ENCODE results near the gene PELI2. TPM values are rescaled to one million over a fixed set of nuclear protein-coding genes. Genes with fewer than 3 reads are reported as not detected.
"Not testable (repeated sequence)": the region's sequence is repeated elsewhere in the genome, so short reads cannot be mapped to it uniquely, and the experiment has no call there.

Gene PELI2
- total RNA-seq, 1 experiment from 2014 or later: 10.0 TPM

DNA sequence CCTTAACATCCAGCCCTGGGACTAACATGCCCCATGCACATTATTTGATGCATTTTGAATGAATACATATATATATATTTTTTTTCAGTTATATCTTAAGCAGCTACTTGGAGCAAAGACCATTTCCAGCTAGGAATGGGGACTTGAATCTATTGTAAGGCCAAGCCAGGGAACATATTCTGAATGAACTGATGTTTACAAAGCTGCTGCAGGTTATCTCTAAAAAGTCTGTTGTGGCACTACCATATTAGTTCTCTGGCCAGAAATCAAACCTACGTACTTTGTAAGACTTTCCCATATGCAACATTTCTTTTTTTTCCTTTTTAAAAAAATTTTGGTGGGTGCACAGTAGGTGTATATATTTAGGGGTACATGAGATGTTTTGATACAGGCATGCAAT is 43.4 kb downstream of the PELI2 start:
- ChIA-PET CTCF (interaction anchor here (0.7 kb wide), 1 partner anchor 681 kb away, joined by 3 read pairs; no protein-coding TSS in a partner anchor), POLR2A (ENCODE audit: unreplicated experiment) (no interaction called here)
- Histone ChIP-seq H4K20me1 (ENCODE audit: insufficient read depth) (no peaks in the 10 kb centered on the region), H3K27me3 (ENCODE audit: insufficient read depth, low read depth) (no peaks in the 10 kb centered on the region), H3K79me2 (ENCODE audit: low read depth) (no peaks in the 10 kb centered on the region), H3K36me3 (ENCODE audit: low read depth) (no peaks in the 10 kb centered on the region), H2AFZ (no peak overlapping the region), H3K4me2 (no peak overlapping the region), H3K9me3 (ENCODE audit: insufficient read depth, low read depth) (0 out of 2 replicates have a peak, but pooled peaks cover 8% of the 10 kb centered on the region), H3K4me1 (replicated peaks; ENCODE audit: insufficient read depth) (no peaks in the 10 kb centered on the region), H3K9me2 (ENCODE audit: insufficient read depth) (no peaks in the 10 kb centered on the region; the same call in 1 of the 2 replicates), H3F3A (ENCODE audit: insufficient read depth, low read depth) (no peaks in the 10 kb centered on the region), H3K27ac (no peak overlapping the region), H3K4me3 (no peak overlapping the region)
- DNase-seq: no peak
- TF ChIP-seq EZH2 (IDR thresholded peaks at IDR 0.05; ENCODE audit: low read depth): no peak
- TF ChIP-seq, protein P1, sequence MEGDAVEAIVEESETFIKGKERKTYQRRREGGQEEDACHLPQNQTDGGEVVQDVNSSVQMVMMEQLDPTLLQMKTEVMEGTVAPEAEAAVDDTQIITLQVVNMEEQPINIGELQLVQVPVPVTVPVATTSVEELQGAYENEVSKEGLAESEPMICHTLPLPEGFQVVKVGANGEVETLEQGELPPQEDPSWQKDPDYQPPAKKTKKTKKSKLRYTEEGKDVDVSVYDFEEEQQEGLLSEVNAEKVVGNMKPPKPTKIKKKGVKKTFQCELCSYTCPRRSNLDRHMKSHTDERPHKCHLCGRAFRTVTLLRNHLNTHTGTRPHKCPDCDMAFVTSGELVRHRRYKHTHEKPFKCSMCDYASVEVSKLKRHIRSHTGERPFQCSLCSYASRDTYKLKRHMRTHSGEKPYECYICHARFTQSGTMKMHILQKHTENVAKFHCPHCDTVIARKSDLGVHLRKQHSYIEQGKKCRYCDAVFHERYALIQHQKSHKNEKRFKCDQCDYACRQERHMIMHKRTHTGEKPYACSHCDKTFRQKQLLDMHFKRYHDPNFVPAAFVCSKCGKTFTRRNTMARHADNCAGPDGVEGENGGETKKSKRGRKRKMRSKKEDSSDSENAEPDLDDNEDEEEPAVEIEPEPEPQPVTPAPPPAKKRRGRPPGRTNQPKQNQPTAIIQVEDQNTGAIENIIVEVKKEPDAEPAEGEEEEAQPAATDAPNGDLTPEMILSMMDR (conservative IDR thresholded peaks at IDR 0.05): no peak
- BruUV-seq (replicated peaks): no TSS peak
- intact Hi-C loops (cut with micrococcal nuclease; ENCODE audit: unreplicated experiment): no loop called here

DNA sequence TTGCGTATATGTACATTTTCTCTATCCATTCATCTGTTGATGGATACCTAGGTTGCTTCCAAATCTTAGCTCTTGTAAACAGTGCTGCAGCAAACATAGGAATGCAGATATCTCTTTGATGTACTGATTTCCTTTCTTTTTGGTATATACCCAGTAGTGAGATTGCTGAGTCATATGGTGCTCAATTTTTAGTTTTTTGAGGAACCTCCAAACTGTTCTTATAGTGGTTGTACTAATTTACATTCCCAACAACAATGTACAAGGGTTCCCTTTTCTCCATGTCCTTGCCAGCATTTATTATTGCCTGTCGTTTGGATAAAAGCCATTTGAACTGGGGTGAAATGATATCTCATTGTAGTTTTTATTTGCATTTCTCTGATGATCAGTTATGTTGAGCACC is 44.3 kb downstream of the PELI2 start:
- no peak overlapping the region for H3K27ac ChIP-seq
- DNase-seq: no peak
- H3K4me1 ChIP-seq (replicated peaks; ENCODE audit: insufficient read depth): no peaks in the 10 kb centered on the region
- H4K20me1 ChIP-seq (ENCODE audit: insufficient read depth): no peaks in the 10 kb centered on the region
- CTCF ChIA-PET: no interaction called here
- H3K79me2 ChIP-seq (ENCODE audit: low read depth): no peaks in the 10 kb centered on the region
- TF ChIP-seq, protein P1 (conservative IDR thresholded peaks at IDR 0.05): no peak
- no peak for TF ChIP-seq EZH2 (IDR thresholded peaks at IDR 0.05; ENCODE audit: low read depth)
- POLR2A ChIA-PET (ENCODE audit: unreplicated experiment): no interaction called here
- no peak overlapping the region for H3K4me3 ChIP-seq
- BruUV-seq (replicated peaks): no TSS peak
- no peak overlapping the region for H2AFZ ChIP-seq
- no peak overlapping the region for H3K4me2 ChIP-seq
- no peaks in the 10 kb centered on the region for H3F3A ChIP-seq (ENCODE audit: insufficient read depth, low read depth)
- no peaks in the 10 kb centered on the region; the same call in 1 of the 2 replicates for H3K9me2 ChIP-seq (ENCODE audit: insufficient read depth)
- H3K27me3 ChIP-seq (ENCODE audit: insufficient read depth, low read depth): no peaks in the 10 kb centered on the region
- no peaks in the 10 kb centered on the region for H3K36me3 ChIP-seq (ENCODE audit: low read depth)
- 0 out of 2 replicates have a peak, but pooled peaks cover 8% of the 10 kb centered on the region for H3K9me3 ChIP-seq (ENCODE audit: insufficient read depth, low read depth)
- intact Hi-C loops (cut with micrococcal nuclease; ENCODE audit: unreplicated experiment): no loop called here

DNA sequence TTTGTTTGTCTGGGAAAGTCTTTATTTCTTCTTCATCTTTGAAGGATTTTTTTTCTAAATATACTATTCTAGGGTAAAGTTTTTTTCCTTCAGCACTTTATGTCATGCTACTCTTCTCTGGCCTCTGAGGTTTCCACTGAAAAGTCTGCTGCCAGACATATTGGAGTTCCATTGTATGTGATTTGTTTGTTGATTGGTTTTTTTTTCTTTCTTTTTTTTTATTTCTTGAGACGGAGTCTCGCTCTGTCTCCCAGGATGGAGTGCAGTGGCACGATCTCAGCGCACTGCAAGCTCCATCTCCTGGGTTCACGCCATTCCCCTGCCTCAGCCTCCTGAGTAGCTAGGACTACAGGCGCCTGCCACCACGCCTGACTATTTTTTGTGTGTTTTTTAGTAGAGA is 48.4 kb downstream of the PELI2 start:
- H2AFZ ChIP-seq; H3K4me2 ChIP-seq; H3K4me3 ChIP-seq; H3K9me2 ChIP-seq (ENCODE audit: insufficient read depth); DNase-seq; H3K9me3 ChIP-seq (ENCODE audit: insufficient read depth, low read depth); H3K36me3 ChIP-seq (ENCODE audit: low read depth); POLR2A ChIA-PET (ENCODE audit: unreplicated experiment); H3K27ac ChIP-seq; H3K4me1 ChIP-seq (replicated peaks; ENCODE audit: insufficient read depth); intact Hi-C loops (cut with micrococcal nuclease; ENCODE audit: unreplicated experiment); H3K79me2 ChIP-seq (ENCODE audit: low read depth); H4K20me1 ChIP-seq (ENCODE audit: insufficient read depth); H3K27me3 ChIP-seq (ENCODE audit: insufficient read depth, low read depth); BruUV-seq (replicated peaks); H3F3A ChIP-seq (ENCODE audit: insufficient read depth, low read depth); CTCF ChIA-PET: not testable (repeated sequence)

DNA sequence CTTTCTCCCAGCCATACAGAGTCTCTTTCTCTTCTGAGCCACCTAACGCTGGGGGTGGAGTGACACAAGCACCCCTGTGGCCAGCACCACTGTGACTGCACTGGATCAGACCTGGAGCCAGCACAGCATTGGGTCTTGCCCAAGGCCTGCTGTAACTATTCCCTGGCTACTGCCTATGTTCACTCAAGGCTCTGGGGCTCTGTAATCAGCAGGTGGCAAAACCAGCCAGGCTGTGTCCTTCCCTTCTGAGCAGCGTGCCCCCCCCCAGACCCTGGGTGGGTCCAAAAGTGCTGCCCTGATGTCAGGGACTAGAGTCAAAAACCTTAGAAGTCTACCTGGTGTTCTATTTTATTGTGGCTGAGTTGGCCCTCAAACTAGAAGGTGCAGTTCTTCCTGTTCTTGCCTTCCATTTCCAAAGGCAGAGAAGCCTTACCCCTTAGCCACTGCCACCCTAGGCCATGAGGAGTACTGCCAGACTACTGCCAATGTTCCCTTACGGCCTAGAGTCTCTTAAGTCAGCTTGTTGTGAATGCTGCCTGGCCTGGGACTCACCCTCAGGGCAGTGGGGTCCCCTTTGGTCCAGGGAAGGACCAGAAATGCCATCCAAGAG is 49.9 kb downstream of the PELI2 start:
- ChIA-PET POLR2A (ENCODE audit: unreplicated experiment) (no interaction called here), CTCF (no interaction called here)
- intact Hi-C loops (cut with micrococcal nuclease; ENCODE audit: unreplicated experiment): no loop called here
- BruUV-seq (replicated peaks): no TSS peak
- Histone ChIP-seq H3K36me3 (ENCODE audit: low read depth) (no peaks in the 10 kb centered on the region), H3K9me3 (ENCODE audit: insufficient read depth, low read depth) (0 out of 2 replicates have a peak, but pooled peaks cover 8% of the 10 kb centered on the region), H4K20me1 (ENCODE audit: insufficient read depth) (no peaks in the 10 kb centered on the region), H3K79me2 (ENCODE audit: low read depth) (no peaks in the 10 kb centered on the region), H3K4me2 (no peak overlapping the region), H2AFZ (no peak overlapping the region), H3K9me2 (ENCODE audit: insufficient read depth) (no peaks in the 10 kb centered on the region; the same call in 1 of the 2 replicates), H3K4me3 (no peak overlapping the region), H3K27me3 (ENCODE audit: insufficient read depth, low read depth) (no peaks in the 10 kb centered on the region), H3K27ac (no peak overlapping the region), H3K4me1 (replicated peaks; ENCODE audit: insufficient read depth) (peaks cover 10% of the 10 kb centered on the region; the same call in 1 of the 2 replicates), H3F3A (ENCODE audit: insufficient read depth, low read depth) (no peaks in the 10 kb centered on the region)
- TF ChIP-seq, protein P1 (conservative IDR thresholded peaks at IDR 0.05): no peak
- TF ChIP-seq EZH2 (IDR thresholded peaks at IDR 0.05; ENCODE audit: low read depth): no peak
- no peak for DNase-seq

All from PC-9 (cell line).